HepG2 (cell line): ENCODE data around the gene TMEM198. TPM values are rescaled to one million over a fixed set of nuclear protein-coding genes. Genes with fewer than 3 reads are reported as not detected.

Experiments
- CBX1 ChIP-seq: IDR thresholded peaks from one replicate; pipeline ENCODE4 v1.6.1; 2016; ENCODE audit warnings: antibody characterized with exemption, low read depth
- REPIN1 ChIP-seq: sonication (generic); formaldehyde crosslinking; IDR thresholded peaks from 2 replicates; pipeline ENCODE4 v1.8.0; 2022; ENCODE audit warnings: missing genetic modification reagents, low read depth, mild to moderate bottlenecking, borderline replicate concordance
- SMC3 ChIP-seq: IDR thresholded peaks from 2 replicates; pipeline ENCODE4 v1.6.1; 2011; ENCODE audit warnings: low read length, improper control_type of control experiment
- XBP1 ChIP-seq: sonication (generic); formaldehyde crosslinking; IDR thresholded peaks from 2 replicates; pipeline ENCODE4 v1.5.0; 2020; ENCODE audit warnings: missing genetic modification reagents
- ZNF234 ChIP-seq: sonication (generic); formaldehyde crosslinking; conservative IDR thresholded peaks from 2 replicates; pipeline ENCODE4 v1.5.1; 2020; ENCODE audit warnings: mild to moderate bottlenecking, missing genetic modification reagents
- ZNF382 ChIP-seq: sonication (generic); formaldehyde crosslinking; IDR thresholded peaks from 2 replicates; pipeline ENCODE4 v1.5.0; 2020; ENCODE audit warnings: missing genetic modification reagents, mild to moderate bottlenecking, borderline replicate concordance
- ZNF644 ChIP-seq: IDR thresholded peaks from 2 replicates; pipeline ENCODE4 v1.6.1; 2016; ENCODE audit warnings: low read depth
- ZNF691 ChIP-seq: sonication (generic); formaldehyde crosslinking; IDR thresholded peaks from 2 replicates; pipeline ENCODE4 v1.4.0; 2020; ENCODE audit warnings: missing genetic modification reagents, low read depth, mild to moderate bottlenecking, borderline replicate concordance
- polyA plus RNA-seq, 8 experiments: library from polyadenylated mRNA; depleted of rRNA in 3 of 8; stranded (reverse) in 7 of 8; unstranded in 1 of 8; fragments of >200 nt; fragmentation: Illumina TruSeq in 4 of 8; extraction: Trizol in 4 of 8; gene quantifications; 2 replicates each; pipeline versions ENCODE4 v1.2.1 to v1.2.3, GENCODE V29; 2011 to 2016; ENCODE audit warnings: low read depth in 4 of 8, missing spikeins in 1 of 8, mixed read lengths in 1 of 8; ENCODE audit not compliant: insufficient read depth in 1 of 8
- total RNA-seq, 5 experiments: library from RNA; depleted of rRNA; stranded (reverse); fragments of >200 nt; fragmentation: Illumina TruSeq; extraction: Trizol; gene quantifications; 2 replicates each; pipeline ENCODE4 v1.2.3, GENCODE V29; 2016; ENCODE audit warnings: low read depth in 1 of 5
- TF ChIP-seq, protein P1 (sequence below): sonication (generic); formaldehyde crosslinking; IDR thresholded peaks from 2 replicates; pipeline ENCODE4 v1.4.0; 2020; ENCODE audit warnings: missing genetic modification reagents, borderline replicate concordance
- TF ChIP-seq, protein P2 (sequence below): IDR thresholded peaks from 2 replicates; pipeline ENCODE4 v1.6.1; 2016; ENCODE audit warnings: low read depth, missing genetic modification reagents, missing compliant biosample characterization
- TF ChIP-seq, protein P3 (sequence below), 2 experiments: fragments of 450-650 bp in 1 of 2; sonication (generic) in 1 of 2; formaldehyde crosslinking in 1 of 2; IDR thresholded peaks; 2 replicates each; pipeline versions ENCODE4 v1.6.1 to v1.8.0; 2016 to 2022; ENCODE audit warnings: antibody characterized with exemption in 1 of 2, mild to moderate bottlenecking in 1 of 2, missing genetic modification reagents in 1 of 2

Gene TMEM198
- total and polyA plus RNA-seq, 2 of the 13 experiments (the other 11 are each of a cell fraction or from before 2014, with no cell fraction given), result 17.3 to 23.5 TPM

DNA sequence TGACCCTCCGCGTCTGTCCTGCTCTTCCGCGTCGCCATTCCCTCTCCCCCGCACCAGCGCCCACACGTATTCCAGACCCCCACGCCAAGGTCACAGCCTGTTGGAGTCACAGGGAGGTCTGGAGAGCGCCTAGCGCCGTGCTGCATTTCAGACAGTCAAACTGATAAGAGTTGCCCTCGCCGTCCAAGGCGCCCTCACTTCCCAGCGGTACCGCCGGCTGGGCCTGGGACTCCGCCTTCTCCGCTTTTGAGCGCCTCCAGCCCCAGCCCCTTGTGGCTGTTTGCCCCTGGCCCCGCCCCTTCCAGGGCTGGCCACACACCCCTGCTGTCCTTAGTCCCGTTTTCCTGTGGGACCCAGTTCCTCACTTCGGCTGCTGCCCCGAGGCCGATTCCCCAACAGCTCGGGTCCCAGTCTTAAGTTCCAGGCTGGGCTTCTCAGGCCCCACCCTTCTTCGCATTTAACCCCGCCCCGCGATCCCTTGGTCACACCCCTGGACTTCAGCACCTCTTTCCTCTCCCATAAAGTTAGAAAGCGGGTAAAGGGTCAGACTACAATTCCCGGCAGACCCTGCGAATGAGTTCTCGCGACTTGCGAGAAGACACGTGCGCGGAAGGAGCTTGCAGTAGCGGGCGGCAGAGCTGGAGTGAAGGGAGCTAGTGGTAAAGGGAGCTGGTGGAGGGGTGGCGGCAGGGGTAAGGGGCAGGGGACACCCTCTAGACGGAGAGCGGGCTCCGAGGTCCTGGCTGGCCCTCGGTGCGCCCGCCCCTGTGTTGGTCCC lies 45.4 kb upstream of the TMEM198 start, which contains the start of gene GMPPA (continued):
- TF ChIP-seq ZNF382 (CRISPR knock-in tag) (no peak), ZNF234 (no peak), ZNF691 (CRISPR knock-in tag) (0 out of 2 replicates have a peak, but pooled peaks have one; percentile 20), CBX1 (peak; percentile 95), ZNF644 (CRISPR knock-in tag) (no peak; the same call in 1 of the 2 replicates), REPIN1 (CRISPR knock-in tag) (peak; percentile 71; the same call in 1 of the 2 replicates), XBP1 (CRISPR knock-in tag) (peak; percentile 99), SMC3 (no peak)
- TF ChIP-seq, protein P1, sequence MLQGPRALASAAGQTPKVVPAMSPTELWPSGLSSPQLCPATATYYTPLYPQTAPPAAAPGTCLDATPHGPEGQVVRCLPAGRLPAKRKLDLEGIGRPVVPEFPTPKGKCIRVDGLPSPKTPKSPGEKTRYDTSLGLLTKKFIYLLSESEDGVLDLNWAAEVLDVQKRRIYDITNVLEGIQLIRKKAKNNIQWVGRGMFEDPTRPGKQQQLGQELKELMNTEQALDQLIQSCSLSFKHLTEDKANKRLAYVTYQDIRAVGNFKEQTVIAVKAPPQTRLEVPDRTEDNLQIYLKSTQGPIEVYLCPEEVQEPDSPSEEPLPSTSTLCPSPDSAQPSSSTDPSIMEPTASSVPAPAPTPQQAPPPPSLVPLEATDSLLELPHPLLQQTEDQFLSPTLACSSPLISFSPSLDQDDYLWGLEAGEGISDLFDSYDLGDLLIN (CRISPR knock-in tag), result no peak
- TF ChIP-seq, protein P2, sequence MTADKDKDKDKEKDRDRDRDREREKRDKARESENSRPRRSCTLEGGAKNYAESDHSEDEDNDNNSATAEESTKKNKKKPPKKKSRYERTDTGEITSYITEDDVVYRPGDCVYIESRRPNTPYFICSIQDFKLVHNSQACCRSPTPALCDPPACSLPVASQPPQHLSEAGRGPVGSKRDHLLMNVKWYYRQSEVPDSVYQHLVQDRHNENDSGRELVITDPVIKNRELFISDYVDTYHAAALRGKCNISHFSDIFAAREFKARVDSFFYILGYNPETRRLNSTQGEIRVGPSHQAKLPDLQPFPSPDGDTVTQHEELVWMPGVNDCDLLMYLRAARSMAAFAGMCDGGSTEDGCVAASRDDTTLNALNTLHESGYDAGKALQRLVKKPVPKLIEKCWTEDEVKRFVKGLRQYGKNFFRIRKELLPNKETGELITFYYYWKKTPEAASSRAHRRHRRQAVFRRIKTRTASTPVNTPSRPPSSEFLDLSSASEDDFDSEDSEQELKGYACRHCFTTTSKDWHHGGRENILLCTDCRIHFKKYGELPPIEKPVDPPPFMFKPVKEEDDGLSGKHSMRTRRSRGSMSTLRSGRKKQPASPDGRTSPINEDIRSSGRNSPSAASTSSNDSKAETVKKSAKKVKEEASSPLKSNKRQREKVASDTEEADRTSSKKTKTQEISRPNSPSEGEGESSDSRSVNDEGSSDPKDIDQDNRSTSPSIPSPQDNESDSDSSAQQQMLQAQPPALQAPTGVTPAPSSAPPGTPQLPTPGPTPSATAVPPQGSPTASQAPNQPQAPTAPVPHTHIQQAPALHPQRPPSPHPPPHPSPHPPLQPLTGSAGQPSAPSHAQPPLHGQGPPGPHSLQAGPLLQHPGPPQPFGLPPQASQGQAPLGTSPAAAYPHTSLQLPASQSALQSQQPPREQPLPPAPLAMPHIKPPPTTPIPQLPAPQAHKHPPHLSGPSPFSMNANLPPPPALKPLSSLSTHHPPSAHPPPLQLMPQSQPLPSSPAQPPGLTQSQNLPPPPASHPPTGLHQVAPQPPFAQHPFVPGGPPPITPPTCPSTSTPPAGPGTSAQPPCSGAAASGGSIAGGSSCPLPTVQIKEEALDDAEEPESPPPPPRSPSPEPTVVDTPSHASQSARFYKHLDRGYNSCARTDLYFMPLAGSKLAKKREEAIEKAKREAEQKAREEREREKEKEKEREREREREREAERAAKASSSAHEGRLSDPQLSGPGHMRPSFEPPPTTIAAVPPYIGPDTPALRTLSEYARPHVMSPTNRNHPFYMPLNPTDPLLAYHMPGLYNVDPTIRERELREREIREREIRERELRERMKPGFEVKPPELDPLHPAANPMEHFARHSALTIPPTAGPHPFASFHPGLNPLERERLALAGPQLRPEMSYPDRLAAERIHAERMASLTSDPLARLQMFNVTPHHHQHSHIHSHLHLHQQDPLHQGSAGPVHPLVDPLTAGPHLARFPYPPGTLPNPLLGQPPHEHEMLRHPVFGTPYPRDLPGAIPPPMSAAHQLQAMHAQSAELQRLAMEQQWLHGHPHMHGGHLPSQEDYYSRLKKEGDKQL, result no peak; the same call in 1 of the 2 replicates
- TF ChIP-seq, protein P3, sequence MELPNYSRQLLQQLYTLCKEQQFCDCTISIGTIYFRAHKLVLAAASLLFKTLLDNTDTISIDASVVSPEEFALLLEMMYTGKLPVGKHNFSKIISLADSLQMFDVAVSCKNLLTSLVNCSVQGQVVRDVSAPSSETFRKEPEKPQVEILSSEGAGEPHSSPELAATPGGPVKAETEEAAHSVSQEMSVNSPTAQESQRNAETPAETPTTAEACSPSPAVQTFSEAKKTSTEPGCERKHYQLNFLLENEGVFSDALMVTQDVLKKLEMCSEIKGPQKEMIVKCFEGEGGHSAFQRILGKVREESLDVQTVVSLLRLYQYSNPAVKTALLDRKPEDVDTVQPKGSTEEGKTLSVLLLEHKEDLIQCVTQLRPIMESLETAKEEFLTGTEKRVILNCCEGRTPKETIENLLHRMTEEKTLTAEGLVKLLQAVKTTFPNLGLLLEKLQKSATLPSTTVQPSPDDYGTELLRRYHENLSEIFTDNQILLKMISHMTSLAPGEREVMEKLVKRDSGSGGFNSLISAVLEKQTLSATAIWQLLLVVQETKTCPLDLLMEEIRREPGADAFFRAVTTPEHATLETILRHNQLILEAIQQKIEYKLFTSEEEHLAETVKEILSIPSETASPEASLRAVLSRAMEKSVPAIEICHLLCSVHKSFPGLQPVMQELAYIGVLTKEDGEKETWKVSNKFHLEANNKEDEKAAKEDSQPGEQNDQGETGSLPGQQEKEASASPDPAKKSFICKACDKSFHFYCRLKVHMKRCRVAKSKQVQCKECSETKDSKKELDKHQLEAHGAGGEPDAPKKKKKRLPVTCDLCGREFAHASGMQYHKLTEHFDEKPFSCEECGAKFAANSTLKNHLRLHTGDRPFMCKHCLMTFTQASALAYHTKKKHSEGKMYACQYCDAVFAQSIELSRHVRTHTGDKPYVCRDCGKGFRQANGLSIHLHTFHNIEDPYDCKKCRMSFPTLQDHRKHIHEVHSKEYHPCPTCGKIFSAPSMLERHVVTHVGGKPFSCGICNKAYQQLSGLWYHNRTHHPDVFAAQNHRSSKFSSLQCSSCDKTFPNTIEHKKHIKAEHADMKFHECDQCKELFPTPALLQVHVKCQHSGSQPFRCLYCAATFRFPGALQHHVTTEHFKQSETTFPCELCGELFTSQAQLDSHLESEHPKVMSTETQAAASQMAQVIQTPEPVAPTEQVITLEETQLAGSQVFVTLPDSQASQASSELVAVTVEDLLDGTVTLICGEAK (IDR thresholded peaks at IDR 0.05), result no peak
- TF ChIP-seq, protein P3 (CRISPR knock-in tag; IDR thresholded peaks at IDR 0.05), result peak; percentile 89
